Brain pericyte (primary cell): ENCODE measurements around the gene NECTIN2.
"Not testable (repeated sequence)": the region's sequence is repeated elsewhere in the genome, so short reads cannot be mapped to it uniquely, and the experiment has no call there.

Experiments
- DNase-seq: peaks from one replicate; pipeline ENCODE4 v3.0.0-alpha.2; 2012; ENCODE audit warnings: low read depth, low spot score

Gene NECTIN2

GRCh38 chr19:44817725-44818465 lies 28.2 kb upstream of the NECTIN2 start:
- DNase-seq, result no peak

GRCh38 chr19:44818466-44819031 lies 27.5 kb upstream of the NECTIN2 start:
- DNase-seq, result no peak

- DNase-seq, result no peak
Measured at GRCh38 chr19:44819246-44819832, 26.8 kb upstream of the NECTIN2 start.

GRCh38 chr19:44820648-44821609 lies 25.2 kb upstream of the NECTIN2 start:
- DNase-seq, result no peak

GRCh38 chr19:44822177-44822576 lies 23.9 kb upstream of the NECTIN2 start:
- DNase-seq, result no peak

- no peak for DNase-seq
Measured at GRCh38 chr19:44822670-44823372, 23.3 kb upstream of the NECTIN2 start.

- DNase-seq, result no peak
Measured at GRCh38 chr19:44823373-44823698, 22.8 kb upstream of the NECTIN2 start.

GRCh38 chr19:44824761-44825160 lies 21.3 kb upstream of the NECTIN2 start:
- no peak for DNase-seq

GRCh38 chr19:44832875-44833274 lies 13.2 kb upstream of the NECTIN2 start:
- not testable (repeated sequence) for DNase-seq

- not testable (repeated sequence) for DNase-seq
Measured at GRCh38 chr19:44834399-44834798, 11.7 kb upstream of the NECTIN2 start.

GRCh38 chr19:44839276-44839675 lies 6.8 kb upstream of the NECTIN2 start:
- DNase-seq, result no peak

GRCh38 chr19:44840811-44841210 lies 5.3 kb upstream of the NECTIN2 start:
- DNase-seq, result no peak

- DNase-seq, result no peak
Measured at GRCh38 chr19:44841231-44841630, 4.9 kb upstream of the NECTIN2 start.

- no peak for DNase-seq
Measured at GRCh38 chr19:44845286-44845611, 848 bp upstream of the NECTIN2 start.

- DNase-seq, result no peak
Measured at GRCh38 chr19:44846455-44847143, 502 bp downstream of the NECTIN2 start.

GRCh38 chr19:44847144-44848035 lies 1.3 kb downstream of the NECTIN2 start:
- no peak for DNase-seq

- no peak for DNase-seq
Measured at GRCh38 chr19:44848036-44848811, 2.1 kb downstream of the NECTIN2 start.

GRCh38 chr19:44848812-44849447 lies 2.8 kb downstream of the NECTIN2 start:
- no peak for DNase-seq

- no peak for DNase-seq
Measured at GRCh38 chr19:44850641-44851109, 4.6 kb downstream of the NECTIN2 start.
